RPMI8226 (cell line): ENCODE data around the gene DLX4.

ENCODE experiments used
- DNase-seq: peaks from one replicate; pipeline ENCODE4 v3.0.0-alpha.2; 2015

DLX4 gene

DNA sequence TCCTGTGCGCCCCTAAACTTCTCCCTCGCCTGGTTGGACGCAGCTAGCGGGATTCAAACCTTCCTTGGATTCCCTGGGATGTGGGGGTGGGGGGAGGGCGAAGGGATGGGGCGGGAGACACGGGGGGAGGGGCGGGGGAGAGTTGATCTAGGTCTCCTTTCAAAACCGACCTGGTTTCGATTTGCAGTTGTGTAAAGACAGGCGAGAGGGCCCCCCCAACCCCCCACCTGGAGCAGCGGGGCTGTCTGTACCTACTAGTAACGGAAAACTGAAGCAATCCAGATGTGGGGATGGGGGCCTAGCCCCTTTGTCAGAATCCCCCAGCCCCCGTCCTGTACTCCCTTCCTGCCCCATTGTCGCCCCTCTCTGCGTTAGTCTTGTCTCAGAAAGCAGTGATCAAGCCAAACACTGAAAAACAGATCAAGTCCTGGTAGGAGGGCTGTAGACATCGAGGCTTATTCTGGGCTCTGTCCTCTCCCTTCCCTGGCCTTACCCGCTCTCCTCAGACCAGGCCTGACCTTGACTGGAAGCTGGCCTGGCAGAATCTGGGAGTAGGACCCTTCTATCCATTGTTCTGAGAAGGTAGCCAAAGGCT, 902 bp downstream of the DLX4 start:
- no peak for DNase-seq

DNA sequence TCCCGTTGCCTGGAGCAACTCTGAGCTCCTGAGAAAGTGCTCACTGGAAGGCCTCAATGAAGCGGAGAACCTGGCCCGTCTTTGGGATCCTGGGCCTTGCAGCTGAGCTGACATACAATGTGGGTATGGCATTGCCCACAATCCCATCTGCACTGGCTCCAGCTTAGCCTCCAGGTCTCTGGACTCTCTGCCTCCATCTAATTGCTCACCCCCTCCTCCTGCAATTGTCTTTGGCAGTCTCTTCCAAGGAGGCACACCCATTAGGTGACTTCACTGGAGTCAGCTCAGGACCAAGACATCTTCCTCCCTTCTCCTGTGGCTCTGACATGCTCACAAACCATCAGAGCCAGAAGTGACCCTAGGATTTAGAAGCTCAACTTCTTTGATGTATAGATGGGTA, 1.5 kb downstream of the DLX4 start:
- no peak for DNase-seq

DNA sequence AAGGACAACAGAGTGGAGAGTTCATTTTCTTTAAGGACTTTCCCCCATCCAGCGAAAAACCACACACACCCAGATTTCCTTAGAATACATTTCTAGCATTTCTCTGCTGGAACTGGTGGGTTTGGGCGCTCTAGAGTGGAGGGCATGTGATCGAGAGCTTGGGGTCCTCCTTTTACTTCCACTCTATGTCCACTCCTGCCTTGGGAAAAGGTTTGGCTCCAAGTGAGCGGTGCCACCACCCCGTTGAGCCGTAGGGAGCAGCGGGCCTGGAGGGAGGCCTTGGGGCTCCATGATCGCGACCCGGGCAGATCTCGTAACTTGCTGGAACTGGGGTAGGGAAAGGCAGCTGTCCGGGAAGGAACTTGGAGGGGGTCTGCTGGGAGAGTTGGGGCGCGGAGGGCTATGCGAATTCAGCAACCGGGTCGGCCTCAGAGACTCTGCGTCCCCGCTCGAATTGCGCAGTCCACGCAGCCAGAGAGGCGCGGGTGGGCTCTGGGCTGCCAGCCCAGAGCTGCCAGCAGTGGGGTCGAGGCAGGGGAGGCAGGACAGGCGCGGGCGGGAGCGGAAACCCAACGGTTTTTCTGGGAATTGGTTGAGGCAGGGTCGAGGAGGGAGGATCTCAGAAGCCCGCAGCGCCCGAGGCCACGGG, 2.3 kb downstream of the DLX4 start:
- no peak for DNase-seq

DNA sequence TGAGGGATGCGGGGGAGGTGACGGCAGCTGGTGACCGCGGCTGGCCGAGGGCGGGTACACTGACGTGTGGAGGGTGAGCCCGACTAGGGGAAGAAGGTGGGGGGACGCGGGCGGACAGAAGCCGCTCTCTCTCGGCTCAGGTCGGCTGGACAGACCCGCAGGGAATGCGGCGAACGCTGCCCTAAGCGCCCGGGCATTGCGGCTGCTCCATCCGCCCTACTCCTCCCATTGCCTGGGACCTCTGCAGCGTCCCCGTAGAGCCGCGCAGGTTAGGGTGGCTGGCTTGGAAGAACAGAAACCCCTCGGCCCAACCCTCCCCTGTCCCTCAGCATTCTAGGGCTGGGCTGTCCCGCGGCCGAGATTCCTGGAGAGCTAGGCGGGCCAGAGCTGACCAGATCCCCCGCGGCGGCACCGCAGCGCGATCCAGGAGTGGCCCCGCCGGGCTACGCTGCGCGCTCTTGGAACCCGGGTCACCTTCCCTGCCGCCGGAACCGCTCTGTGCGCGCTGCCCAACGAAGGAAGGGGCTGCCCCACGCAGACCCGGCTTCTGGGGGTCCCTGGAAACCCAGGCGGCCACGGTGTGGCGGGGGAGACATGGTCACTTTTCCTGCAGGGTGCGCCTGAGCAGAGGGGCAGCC, 3.0 kb downstream of the DLX4 start:
- DNase-seq = no peak

DNA sequence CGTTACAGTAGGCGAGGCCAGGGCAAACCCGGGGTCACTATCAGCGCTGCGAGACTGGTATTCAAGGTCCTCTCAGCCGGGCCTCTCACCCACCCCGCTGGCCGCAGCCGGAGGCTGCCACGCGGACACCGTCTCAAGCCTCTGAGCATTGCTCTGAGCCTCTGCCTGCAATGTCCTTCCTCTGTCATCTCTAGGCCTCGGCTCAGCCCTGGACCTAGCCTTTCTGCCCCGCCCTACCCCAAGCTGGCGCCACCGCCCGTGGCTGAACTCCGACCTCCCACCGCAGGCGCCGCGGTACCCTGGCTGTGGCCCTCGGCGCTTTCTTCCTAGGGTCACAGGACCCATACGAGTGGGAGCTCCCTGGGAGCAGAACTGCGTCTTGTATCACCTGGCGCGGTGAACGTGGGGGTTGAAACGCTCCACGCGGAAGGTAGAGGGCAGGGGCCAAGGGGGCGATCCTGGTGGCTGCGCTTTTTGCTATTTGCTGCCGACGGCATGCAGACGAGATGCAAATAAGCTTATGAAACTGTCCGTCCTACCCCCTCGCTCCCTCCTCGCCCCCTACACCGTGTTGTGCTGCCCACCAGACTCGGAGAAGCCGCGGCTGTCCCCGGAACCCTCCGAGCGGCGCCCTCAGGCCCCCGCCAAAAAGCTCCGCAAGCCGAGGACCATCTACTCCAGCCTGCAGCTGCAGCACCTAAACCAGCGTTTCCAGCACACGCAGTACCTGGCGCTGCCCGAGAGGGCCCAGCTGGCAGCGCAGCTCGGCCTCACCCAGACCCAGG, 3.7 kb downstream of the DLX4 start:
- DNase-seq = peak; percentile 53

DNA sequence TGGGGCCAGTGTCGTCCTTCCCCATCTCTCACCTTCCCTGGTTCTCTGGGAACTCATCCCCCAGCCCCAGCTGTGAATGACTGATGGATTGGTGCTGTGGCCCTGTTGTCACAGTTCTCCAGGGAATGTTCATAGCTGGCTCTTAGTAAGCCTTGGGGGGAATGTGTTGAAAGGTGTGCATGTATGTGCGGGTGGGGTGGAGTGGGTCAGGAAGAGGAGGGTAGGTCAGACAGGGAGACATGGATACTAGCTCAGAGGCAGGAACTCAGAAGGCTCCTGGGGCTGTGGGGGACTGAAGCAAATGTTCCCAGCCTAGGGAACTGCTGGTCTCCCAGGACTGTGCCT, 4.3 kb downstream of the DLX4 start:
- DNase-seq = no peak

DNA sequence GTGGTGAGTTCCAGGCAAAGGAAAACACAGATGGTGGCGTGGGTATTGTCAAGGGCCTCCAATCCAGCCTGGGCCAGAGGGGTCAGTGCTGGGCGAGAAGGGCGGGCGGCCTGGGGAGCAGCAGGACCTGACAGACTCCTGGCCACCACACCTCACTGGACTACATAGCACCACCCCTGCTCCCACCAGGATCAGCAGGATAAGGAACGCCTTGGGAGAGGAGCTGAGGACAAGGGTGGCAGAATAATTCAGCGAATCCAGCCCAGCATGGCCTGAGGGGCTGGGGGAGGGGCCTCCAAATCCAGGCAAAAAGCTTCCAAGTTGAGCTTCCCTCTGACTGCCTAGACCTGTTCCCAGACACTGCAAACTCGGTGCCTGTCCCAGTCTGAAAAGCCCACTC, 6.5 kb downstream of the DLX4 start:
- no peak for DNase-seq

DNA sequence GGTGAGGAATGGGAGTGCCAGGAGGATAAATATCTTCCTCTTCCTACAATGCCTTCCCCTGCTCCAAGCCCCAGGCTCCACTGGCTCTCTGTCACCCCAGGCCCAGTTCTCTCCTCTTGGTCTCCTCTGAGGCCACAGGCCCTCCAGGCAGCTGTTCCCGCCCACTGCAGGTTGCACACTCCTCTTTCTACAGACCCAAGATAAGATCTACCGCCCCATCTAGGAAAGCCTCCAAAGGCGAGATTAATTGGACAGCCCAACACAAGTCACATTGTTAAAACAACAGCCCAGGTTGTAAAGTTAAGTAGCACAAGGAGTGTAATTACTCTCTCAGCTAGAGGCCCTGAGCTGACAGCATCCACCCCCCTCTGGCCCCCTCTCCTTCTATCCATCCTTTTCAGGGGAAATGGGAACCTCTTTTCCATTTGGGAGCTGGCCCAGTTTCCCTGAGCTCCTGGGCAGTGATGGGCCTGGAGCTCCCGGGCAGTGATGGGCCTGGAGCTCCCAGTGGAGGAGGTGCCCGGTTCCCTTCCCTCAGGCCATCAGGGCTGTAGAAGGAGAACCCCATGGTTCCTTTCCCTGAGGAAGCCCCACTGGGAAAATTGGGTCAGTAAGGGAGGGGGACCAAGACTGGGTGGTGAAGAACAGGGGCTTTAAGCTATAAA, 7.3 kb downstream of the DLX4 start:
- DNase-seq = no peak

DNA sequence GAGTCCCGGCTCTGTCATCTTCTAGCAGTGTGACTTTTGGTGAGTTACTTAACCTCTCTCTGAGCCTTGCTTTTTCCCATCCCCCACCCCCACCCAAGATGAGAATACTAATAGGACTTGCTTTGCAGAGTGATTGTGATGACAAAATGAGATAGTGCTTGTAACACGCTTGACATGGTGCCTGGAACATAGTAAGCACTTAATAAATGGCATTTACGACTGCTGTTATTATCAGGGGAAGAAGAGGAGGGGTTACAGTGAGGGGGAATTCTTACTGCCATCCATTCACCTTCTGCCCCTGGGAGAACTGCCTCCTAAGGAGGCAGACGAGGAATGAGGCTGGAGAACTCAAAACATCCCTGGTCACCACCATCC, 7.8 kb downstream of the DLX4 start:
- DNase-seq = no peak

DNA sequence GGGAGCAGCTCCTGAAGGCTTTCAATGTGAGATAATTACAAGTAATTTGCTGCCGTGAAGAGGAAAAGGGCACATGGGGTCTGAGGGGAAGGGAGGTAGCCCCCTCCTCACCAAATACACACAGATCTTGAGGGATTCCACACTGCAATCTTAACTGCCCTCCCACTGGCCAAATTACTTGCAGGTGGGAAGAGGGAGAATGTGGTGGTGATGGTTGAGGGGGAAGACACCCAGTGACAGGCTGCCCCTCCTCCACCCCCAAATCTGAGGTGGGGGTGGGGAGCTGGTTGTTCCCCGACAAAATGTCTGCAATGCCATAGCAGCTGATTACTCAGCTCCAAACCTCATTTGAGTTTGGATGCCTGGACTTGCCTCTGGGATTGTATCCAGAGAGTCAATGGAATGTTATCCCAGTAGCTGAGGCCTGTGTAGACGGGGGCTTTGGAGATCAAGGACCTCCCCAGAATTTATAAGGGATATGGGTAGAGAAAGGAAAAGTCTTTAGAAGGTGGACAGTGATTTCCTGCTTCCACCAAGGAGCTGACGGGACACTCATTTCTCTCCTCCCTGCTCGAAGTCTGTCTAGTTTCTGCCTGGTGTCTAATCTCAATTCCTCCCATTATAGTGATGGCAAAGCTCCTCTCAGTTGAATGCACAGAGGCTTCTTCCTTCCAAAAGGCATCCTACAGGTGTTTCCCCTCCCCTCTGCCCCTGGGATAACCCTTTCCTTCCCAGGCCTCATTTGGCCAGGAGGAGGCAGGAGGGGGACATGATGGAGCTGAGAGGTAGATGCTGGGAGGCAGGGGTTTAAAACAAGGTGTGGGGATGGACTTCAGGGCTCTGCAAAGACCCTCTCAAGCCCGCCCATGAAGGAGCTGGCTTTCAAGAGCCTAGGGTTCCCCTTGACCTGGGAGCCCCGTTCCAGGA, 8.7 kb downstream of the DLX4 start:
- DNase-seq = no peak

DNA sequence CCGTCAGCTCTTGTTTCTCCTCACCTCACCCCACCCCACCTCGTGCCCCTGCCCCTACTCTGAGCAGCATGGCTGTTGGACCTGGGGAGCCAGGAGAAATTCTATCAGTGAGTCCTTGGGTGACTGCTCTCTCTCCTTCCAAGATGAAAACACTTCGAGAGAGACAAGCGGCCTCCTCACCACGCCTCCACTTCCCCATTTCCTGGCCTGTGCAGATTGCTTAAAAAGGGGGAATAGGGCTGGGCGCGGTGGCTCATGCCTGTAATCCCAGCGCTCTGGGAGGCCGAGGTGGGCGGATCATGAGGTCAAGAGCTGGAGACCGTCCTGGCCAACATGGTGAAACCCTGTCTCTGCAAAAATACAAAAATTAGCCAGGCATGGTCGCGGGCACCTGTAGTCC, 9.5 kb downstream of the DLX4 start:
- DNase-seq = no peak

DNA sequence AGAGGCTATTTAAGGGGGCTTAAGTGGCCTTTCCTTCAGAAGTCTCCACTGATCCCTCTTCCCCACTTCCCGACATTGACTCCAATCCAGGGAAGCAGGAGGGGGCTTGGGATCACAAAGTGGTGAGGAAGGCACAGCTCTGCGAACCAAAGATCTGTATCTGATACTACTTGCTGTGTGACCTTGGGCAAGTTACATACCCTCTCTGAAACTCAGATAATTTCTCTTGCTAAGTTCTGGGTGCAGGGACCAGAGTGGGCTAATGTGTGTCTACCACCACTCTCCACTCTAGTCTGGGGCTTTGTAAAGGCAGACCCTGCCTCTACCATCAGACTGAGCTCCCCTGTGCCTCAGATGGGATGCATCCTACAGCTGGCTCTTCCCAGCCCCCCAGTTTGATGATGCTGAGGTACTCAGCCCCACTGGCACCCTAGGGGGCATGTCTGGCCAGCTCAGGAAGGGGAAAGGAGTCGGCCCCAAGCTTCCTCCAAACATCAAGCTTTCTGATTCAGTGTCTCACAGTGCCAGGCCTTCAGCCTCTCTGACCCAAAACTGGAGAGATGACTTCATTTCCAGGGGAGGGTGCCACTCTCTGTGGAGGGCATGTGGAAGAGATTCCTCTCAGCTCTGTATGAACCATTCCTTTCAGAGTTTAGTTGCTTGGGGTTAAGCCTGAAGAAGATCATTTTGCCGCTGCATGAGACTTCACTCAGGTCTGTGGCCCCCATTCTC, 10.9 kb downstream of the DLX4 start:
- DNase-seq = no peak

DNA sequence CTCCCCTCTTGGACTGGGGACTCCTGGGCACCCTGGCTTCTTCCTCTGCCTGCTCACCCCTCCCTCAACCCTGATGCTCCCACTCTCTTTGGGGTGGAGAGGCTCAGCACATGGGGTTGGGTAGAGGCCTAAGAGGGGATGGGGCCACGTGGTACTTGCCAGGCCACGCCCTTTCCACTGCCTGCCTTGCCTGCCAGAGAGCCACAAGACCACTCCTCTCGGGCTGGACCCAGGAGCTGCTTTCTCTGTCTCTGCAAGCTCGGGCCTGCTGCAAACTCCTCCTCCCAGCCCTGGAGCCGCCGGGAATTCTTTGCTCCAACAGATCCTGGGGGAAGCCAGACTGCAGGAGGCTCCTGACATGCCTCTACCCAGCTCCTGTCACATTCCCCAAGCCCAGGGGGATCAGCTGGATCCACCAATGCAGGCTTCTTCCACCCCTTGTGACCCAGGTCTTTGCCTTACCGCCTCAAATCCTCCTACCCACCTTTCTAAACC, 11.8 kb downstream of the DLX4 start:
- DNase-seq = no peak

DNA sequence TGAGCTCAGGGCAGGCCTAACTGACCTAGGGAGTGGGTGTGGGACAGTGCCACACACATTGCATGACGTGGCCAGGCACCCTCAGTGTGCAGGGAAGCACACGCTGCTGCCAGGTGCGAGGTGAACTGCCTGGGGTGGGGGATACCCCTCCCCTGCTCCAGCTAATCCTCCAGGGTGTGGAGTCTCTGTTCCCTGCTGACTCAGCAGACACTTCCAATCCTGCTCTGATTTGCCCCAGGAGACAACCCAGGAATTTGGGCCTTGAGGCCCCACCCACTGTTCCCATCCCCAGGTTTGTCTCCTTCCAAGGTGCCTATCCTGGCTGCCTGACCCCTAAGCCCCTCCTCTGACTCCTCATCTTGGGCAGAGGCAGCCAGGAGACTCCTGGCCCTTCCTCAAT, 15.3 kb downstream of the DLX4 start:
- no peak for DNase-seq

DNA sequence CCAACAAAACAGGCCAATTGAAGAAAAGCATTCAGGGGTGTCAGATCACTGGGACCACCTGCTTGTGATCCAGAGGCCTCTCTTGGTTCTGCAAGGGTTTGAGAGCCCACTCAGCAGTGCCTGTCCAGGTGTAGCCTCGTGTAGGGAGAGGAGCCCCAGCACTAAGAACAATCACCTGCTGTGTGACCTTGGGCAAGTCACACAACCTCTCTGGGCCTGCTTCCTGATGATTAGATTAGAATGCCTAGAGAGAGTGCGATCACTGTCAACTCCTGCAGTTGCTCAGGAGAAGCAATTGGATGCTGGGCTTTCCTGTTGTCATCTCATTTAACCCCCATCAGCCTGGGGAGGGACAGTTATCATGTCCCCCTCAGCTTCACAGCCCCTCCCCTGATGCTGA, 15.8 kb downstream of the DLX4 start:
- no peak for DNase-seq

DNA sequence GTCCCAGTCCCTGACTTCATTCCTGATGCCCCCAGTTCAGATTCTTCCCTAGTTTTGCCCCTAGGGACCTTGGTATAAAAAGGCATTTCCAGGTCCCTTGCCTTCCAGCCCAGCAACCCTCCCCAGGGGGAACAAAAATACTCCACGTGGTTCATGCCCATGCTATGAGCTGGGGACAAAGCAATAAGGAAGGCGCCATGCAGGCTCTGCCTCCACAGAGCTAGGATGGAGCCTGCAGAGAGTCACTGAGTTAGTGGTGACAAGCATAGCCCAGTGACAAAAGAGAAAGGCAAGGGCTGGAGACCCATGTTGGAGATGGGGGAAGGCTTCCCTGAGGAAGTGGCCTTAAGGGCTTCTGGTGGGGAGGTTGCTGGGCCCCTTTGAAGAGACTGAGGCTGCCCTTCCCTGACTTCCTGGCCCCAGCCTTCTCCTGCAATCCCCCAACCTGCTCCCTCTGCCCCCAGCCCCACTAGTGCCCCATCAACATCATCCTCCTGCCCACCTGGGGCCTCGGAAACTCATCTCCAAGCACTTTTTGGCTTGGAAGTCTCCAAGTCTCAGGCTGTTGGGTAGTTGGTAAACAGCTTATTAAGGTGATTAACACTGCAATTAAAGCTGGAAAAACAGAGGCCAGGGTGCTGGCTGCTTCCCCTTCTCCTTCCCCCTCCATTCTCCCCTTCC, 16.5 kb downstream of the DLX4 start:
- no peak for DNase-seq

DNA sequence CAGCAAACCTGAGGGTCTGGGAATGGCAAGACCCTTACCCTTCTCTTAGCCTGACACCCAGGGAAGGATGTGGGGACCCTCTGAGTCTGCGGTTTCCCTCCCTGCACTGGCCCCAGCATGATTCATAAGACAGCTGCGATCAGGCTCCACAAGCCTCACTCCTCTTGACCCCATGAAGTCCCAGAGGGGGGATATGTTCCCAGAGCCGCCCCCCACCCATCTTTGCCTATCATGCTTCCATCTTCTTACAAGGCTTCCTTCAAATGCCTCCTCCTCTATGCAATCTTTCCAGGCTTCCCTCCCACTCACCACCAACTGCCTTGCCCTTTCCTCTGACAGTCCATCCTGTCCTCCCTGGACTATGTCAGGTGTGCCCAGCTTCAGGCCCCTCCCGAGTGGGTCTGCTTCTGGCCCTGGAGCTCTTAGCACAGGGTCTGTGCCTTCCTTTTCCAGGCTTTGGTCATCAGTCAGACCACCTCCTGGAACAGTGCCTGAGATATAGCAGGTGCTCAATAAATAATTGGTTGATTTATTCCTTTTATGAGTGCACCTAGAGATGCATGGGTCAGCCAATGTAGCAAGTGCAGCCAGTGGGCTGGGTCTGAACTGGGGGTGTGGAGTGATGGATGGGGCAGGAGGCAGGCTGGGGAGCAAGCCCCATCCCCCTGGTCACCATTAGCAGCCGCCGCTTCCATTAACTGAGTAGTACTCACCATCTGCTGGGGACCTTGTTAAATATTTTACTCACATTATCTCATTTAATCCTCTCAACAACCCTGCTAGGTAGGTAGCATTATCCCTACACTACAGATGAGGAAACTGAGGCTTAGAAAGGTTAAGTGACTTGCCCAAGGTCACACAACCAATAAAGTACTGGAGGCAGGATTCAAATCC, 17.7 kb downstream of the DLX4 start:
- DNase-seq = no peak

DNA sequence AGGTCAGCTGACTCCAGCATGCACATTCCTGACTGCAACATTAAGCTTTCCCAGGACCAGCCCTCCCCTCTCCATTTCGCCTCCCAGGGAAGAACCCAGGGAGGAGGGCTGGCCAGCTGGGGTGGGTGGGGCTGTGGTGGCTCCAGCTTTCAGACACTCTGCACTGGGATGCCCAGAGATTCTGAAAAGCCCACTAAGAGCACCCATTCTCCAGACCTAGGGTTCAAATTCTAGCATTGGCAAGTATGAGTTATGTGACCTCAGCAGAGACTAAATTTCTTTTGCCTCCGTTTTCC, 18.2 kb downstream of the DLX4 start:
- no peak for DNase-seq

DNA sequence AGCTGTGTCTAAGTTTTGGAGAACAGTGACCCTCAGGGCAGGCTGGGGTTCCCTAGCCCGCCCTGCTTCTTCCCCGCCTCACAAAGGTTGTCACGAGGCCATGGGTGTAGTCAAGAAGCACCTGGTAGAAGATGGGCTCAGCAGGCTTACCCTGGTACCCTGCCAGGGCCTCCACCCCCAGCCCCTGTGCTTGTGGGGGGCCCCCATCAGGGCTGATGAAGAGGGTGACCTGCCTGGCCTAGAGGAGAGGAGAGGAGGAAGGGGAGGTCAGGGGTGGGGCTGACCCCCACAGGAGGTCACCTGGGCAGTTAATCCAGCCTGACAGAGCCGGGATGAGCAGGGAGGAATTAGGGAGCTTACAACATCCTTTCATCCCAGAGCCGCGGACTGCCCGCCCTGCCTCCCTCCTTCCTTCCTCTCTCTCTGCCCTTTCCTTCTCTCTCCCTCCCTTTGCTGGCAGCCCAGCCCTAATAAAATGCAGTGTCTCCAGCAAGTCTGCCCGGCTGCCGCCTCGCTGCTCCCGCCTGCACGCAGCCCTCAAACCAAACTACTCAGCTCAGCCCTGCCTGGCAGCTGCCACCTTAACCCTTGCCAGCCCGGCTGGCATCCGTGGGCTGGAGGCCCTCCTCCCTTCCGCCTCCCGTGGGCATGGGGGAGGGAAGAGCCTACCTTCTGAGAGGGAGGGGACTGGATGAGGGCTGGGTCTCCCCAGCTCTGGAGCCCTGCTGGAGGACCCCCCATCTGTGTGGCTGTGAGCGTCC, 18.9 kb downstream of the DLX4 start:
- peak; percentile 57 for DNase-seq
